Measurements from ENCODE around the gene TRAP1. TPM values are rescaled to one million over a fixed set of nuclear protein-coding genes. Genes with fewer than 3 reads are reported as not detected.

The TRAP1 gene
- total RNA-seq, 2 experiments from 2014 or later: 185 to 242 TPM

- intact Hi-C loops (cut with micrococcal nuclease; ENCODE audit: unreplicated experiment): no loop called here
- H3K9me3 ChIP-seq (ENCODE audit: low read length): no peaks in the 10 kb centered on the region
- DNase-seq (ENCODE audit: low spot score): no peak
- H3K4me2 ChIP-seq (ENCODE audit: low read length): no peak overlapping the region
- no peak overlapping the region for H3K4me3 ChIP-seq (ENCODE audit: low read depth, low read length, poor library complexity, severe bottlenecking)
- no peaks in the 10 kb centered on the region for H4K20me1 ChIP-seq (ENCODE audit: insufficient read depth, low read length)
- peaks cover 86% of the 10 kb centered on the region for H3K36me3 ChIP-seq (ENCODE audit: insufficient read depth, low read length)
- H2AFZ ChIP-seq (ENCODE audit: low read length): no peak overlapping the region
- H3K9me2 ChIP-seq (ENCODE audit: insufficient read depth, low read length): no peaks in the 10 kb centered on the region
- ChIA-PET POLR2A (no interaction called here), CTCF (ENCODE audit: unreplicated experiment) (no interaction called here)
- no peaks in the 10 kb centered on the region for H3K79me2 ChIP-seq (ENCODE audit: insufficient read depth, low read depth, low read length)
- no TSS peak for BruUV-seq (replicated peaks)
- H3K27ac ChIP-seq (ENCODE audit: low read depth, low read length, poor library complexity, severe bottlenecking): no peak overlapping the region
- TF ChIP-seq CTCF (conservative IDR thresholded peaks at IDR 0.05; ENCODE audit: low read length) (no peak), EZH2phosphoT487 (IDR thresholded peaks at IDR 0.05; ENCODE audit: borderline replicate concordance, low read depth, low read length) (no peak)
- H3K4me1 ChIP-seq (ENCODE audit: insufficient read depth, low read length, poor library complexity, severe bottlenecking): no peaks in the 10 kb centered on the region
Observed at GRCh38 chr16:3732171-3732570, 14.8 kb upstream of the TRAP1 start.

DNA sequence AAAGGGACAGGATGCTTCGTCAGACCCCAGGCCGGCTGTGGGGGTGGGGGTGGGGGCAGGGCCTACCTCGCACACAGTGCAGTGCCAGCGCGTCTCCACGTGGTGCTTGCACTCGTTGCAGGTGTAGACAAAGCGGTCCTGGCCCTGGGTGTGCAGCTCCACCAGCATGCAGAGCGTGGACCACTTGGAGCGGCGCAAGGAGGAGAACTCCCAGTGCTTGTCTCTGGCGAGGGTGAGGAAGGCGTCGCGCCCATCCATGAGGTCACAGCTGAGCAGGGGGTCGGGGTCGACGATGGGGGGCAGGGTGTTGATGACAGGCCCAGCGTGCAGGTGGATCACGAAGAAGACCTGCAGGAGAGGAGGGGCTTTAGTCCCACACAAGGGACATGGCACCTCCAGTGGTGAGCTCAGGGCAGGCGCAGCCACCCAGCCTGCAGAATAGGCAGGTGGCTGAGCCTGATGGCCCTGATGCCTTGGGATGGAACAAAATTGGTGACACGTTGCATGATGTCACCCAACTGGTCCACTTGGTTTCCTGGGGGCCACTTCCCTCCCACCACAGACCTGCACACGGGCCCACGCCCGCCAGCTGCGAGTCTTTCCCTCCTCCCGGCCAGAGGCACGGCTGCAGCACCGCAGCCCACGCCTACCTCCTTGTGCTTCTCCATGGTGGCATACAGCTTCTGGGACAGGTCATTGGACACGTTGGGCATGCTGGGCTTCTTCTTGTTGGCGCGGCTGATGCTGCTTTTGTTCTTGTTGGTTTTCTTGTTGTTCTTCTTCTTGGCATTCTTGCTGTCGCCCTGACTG, 14.0 kb upstream of the TRAP1 start:
- Histone ChIP-seq H3K79me2 (ENCODE audit: insufficient read depth, low read depth, low read length) (no peaks in the 10 kb centered on the region), H3K9me2 (ENCODE audit: insufficient read depth, low read length) (no peaks in the 10 kb centered on the region), H3K27ac (ENCODE audit: low read depth, low read length, poor library complexity, severe bottlenecking) (no peak overlapping the region), H3K4me3 (ENCODE audit: low read depth, low read length, poor library complexity, severe bottlenecking) (no peak overlapping the region), H3K4me2 (ENCODE audit: low read length) (no peak overlapping the region), H2AFZ (ENCODE audit: low read length) (no peak overlapping the region), H3K36me3 (ENCODE audit: insufficient read depth, low read length) (peaks cover 83% of the 10 kb centered on the region), H3K9me3 (ENCODE audit: low read length) (no peaks in the 10 kb centered on the region), H3K4me1 (ENCODE audit: insufficient read depth, low read length, poor library complexity, severe bottlenecking) (no peaks in the 10 kb centered on the region), H4K20me1 (ENCODE audit: insufficient read depth, low read length) (no peaks in the 10 kb centered on the region)
- intact Hi-C loops (cut with micrococcal nuclease; ENCODE audit: unreplicated experiment): no loop called here
- no TSS peak for BruUV-seq (replicated peaks)
- TF ChIP-seq EZH2phosphoT487 (IDR thresholded peaks at IDR 0.05; ENCODE audit: borderline replicate concordance, low read depth, low read length) (no peak), CTCF (conservative IDR thresholded peaks at IDR 0.05; ENCODE audit: low read length) (no peak)
- no peak for DNase-seq (ENCODE audit: low spot score)
- ChIA-PET CTCF (ENCODE audit: unreplicated experiment) (no interaction called here), POLR2A (no interaction called here)

Measured in OCI-LY7 (cell line).